HepG2 (cell line): ENCODE results near the gene NOBOX. TPM values are rescaled to one million over a fixed set of nuclear protein-coding genes. Genes with fewer than 3 reads are reported as not detected.
"Not testable (repeated sequence)": the region's sequence is repeated elsewhere in the genome, so short reads cannot be mapped to it uniquely, and the experiment has no call there.

Source experiments
- ATAC-seq: fragments of 200-7000 bp; cut with Tn5 transposase; 3 replicates; pipeline ENCODE4 v1.9.1; 2020; ENCODE audit warnings: mild to moderate bottlenecking, moderate library complexity
- BruUV-seq: library from RNA; stranded (reverse); fragments of 400-500 nt; replicated peaks from 2 replicates; lab custom pipeline; 2021; lab: Mats Ljungman, UMichigan
- CTCF ChIA-PET: fragments of 300-600 bp; formaldehyde crosslinking; extraction: SDS; loops from one replicate; lab custom pipeline; 2021; ENCODE audit warnings: low total read pairs, inconsistent platforms, low intra/inter-chr PET ratio; lab: Yijun Ruan, JAX
- POLR2A ChIA-PET: fragments of 350-600 bp; sonication (Branson Sonifier 250); formaldehyde crosslinking; loops from one replicate; lab custom pipeline; 2020; ENCODE audit warnings: antibody characterized with exemption, inconsistent platforms; lab: Yijun Ruan, JAX
- DNase-seq: peaks from one replicate; pipeline ENCODE4 v3.0.0-alpha.2; 2015; ENCODE audit warnings: low spot score
- FAIRE-seq: peaks from 3 replicates; lab custom pipeline; 2011; peaks lifted over from hg19 to GRCh38; lab: Jason Lieb, UNC
- H2AFZ ChIP-seq: one replicate; pipeline ENCODE4 v1.6.1; 2011; ENCODE audit warnings: low read length, inconsistent platforms
- H3K27ac ChIP-seq: fragments of 300-600 bp; 3 replicates; pipeline ENCODE4 v1.8.0; 2011; ENCODE audit warnings: mixed run types, mild to moderate bottlenecking, mixed read lengths, low read length, inconsistent platforms; ENCODE audit not compliant: insufficient read depth; ENCODE audit errors: extremely low read length
- H3K27me3 ChIP-seq, 2 experiments: fragments of 200-600 bp in 1 of 2; 2 replicates in 1 of 2; 3 replicates in 1 of 2; pipeline versions ENCODE4 v1.6.0 to v1.8.0; 2011; ENCODE audit warnings: low read length in 2 of 2, mild to moderate bottlenecking in 2 of 2, moderate library complexity in 2 of 2, inconsistent platforms in 1 of 2; ENCODE audit not compliant: insufficient read depth in 2 of 2, control insufficient read depth in 1 of 2
- H3K36me3 ChIP-seq, 2 experiments: fragments of 200-600 bp in 1 of 2; replicated peaks in 1 of 2; 2 replicates in 1 of 2; 3 replicates in 1 of 2; pipeline versions ENCODE4 v1.5.1 to v1.8.0; 2011; ENCODE audit warnings: low read length in 2 of 2, inconsistent platforms in 1 of 2; ENCODE audit not compliant: insufficient read depth in 2 of 2, control insufficient read depth in 1 of 2
- H3K4me1 ChIP-seq: 2 replicates; pipeline ENCODE4 v1.5.1; 2012; ENCODE audit warnings: low read length, inconsistent platforms; ENCODE audit not compliant: insufficient read depth
- H3K4me2 ChIP-seq: 2 replicates; pipeline ENCODE4 v1.6.0; 2011; ENCODE audit warnings: low read depth, low read length, inconsistent platforms
- H3K4me3 ChIP-seq, 3 experiments: fragments of 200-600 bp in 1 of 3; sonication (generic), shearing (Covaris generic) in 1 of 3; replicated peaks in 1 of 3; 2 replicates each; pipeline ENCODE4 v1.5.1; 2011 to 2016; ENCODE audit warnings: low read length in 3 of 3, inconsistent platforms in 2 of 3, low read depth in 2 of 3, mild to moderate bottlenecking in 2 of 3, control low read depth in 1 of 3, mixed read lengths in 1 of 3; ENCODE audit not compliant: insufficient read depth in 1 of 3
- H3K79me2 ChIP-seq: one replicate; pipeline ENCODE4 v1.6.1; 2011; ENCODE audit warnings: low read length, inconsistent platforms; ENCODE audit not compliant: insufficient read depth
- H3K9ac ChIP-seq: 2 replicates; pipeline ENCODE4 v1.6.0; 2011; ENCODE audit warnings: mild to moderate bottlenecking, low read depth, low read length, inconsistent platforms; ENCODE audit not compliant: insufficient read depth
- H3K9me3 ChIP-seq: 2 replicates; pipeline ENCODE4 v1.5.1; 2012; ENCODE audit warnings: mild to moderate bottlenecking, low read length
- H4K20me1 ChIP-seq: 2 replicates; pipeline ENCODE4 v1.6.0; 2011; ENCODE audit warnings: inconsistent platforms, mild to moderate bottlenecking, low read length, moderate library complexity; ENCODE audit not compliant: insufficient read depth
- RAD51 ChIP-seq: fragments of 450-650 bp; IDR thresholded peaks from 2 replicates; pipeline ENCODE4 v1.6.1; 2016; ENCODE audit warnings: borderline replicate concordance
- WGBS: methylation state at CpG from one replicate; pipeline ENCODE4 v1.1.6; 2017; ENCODE audit warnings: low lambda C conversion rate; 5-methylcytosine and 5-hydroxymethylcytosine counted together
- in situ Hi-C: cut with HindIII; loops from 2 replicates; pipeline ENCODE4 v1.10.0; 2017; ENCODE audit warnings: low pct_unique_long_range_greater_than_20kb; ENCODE audit not compliant: extremely low pct_ligation_motif_present
- intact Hi-C: fragments of 100-400 bp; cut with micrococcal nuclease; formaldehyde crosslinking; loops from one replicate; pipeline ENCODE4 v1.10.0; 2022; ENCODE audit not compliant: unreplicated experiment
- polyA plus RNA-seq, 8 experiments: library from polyadenylated mRNA; depleted of rRNA in 3 of 8; stranded (reverse) in 7 of 8; unstranded in 1 of 8; fragments of >200 nt; fragmentation: Illumina TruSeq in 4 of 8; extraction: Trizol in 4 of 8; gene quantifications; 2 replicates each; pipeline versions ENCODE4 v1.2.1 to v1.2.3, GENCODE V29; 2011 to 2016; ENCODE audit warnings: low read depth in 4 of 8, missing spikeins in 1 of 8, mixed read lengths in 1 of 8; ENCODE audit not compliant: insufficient read depth in 1 of 8
- total RNA-seq, 5 experiments: library from RNA; depleted of rRNA; stranded (reverse); fragments of >200 nt; fragmentation: Illumina TruSeq; extraction: Trizol; gene quantifications; 2 replicates each; pipeline ENCODE4 v1.2.3, GENCODE V29; 2016; ENCODE audit warnings: low read depth in 1 of 5
- TF ChIP-seq, protein P1 (sequence below): sonication (generic); formaldehyde crosslinking; IDR thresholded peaks from 2 replicates; pipeline ENCODE4 v1.8.1; 2022; ENCODE audit warnings: mild to moderate bottlenecking, missing genetic modification reagents

NOBOX gene
- total and polyA plus RNA-seq, 2 of the 13 experiments (the other 11 are each of a cell fraction or from before 2014, with no cell fraction given), result not detected

GRCh38 chr7:144428431-144428830 is 24.9 kb upstream of the NOBOX start:
- Histone ChIP-seq H3K79me2 (no peaks in the 10 kb centered on the region), H3K27ac (no peak overlapping the region), H3K9me3 (peaks cover 35% of the 10 kb centered on the region), H2AFZ (no peak overlapping the region), H4K20me1 (no peaks in the 10 kb centered on the region), H3K4me2 (no peak overlapping the region), H3K27me3 (no peaks in the 10 kb centered on the region), H3K4me1 (no peaks in the 10 kb centered on the region), H3K4me3 (no peak overlapping the region), H3K36me3 (no peaks in the 10 kb centered on the region), H3K9ac (no peak overlapping the region)
- POLR2A ChIA-PET, result no interaction called here
- no peak for ATAC-seq
- BruUV-seq, result no TSS peak
- WGBS, result 0% methylated on average over 2 of the region's 2 CpGs
- in situ Hi-C loops (no loop called here), intact Hi-C loops (no loop called here)
- DNase-seq, result no peak
- TF ChIP-seq, protein P1, sequence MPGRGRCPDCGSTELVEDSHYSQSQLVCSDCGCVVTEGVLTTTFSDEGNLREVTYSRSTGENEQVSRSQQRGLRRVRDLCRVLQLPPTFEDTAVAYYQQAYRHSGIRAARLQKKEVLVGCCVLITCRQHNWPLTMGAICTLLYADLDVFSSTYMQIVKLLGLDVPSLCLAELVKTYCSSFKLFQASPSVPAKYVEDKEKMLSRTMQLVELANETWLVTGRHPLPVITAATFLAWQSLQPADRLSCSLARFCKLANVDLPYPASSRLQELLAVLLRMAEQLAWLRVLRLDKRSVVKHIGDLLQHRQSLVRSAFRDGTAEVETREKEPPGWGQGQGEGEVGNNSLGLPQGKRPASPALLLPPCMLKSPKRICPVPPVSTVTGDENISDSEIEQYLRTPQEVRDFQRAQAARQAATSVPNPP (CRISPR knock-in tag), result no peak
- TF ChIP-seq RAD51, result peak; percentile 79
- CTCF ChIA-PET, result no interaction called here
- FAIRE-seq, result no peak

DNA sequence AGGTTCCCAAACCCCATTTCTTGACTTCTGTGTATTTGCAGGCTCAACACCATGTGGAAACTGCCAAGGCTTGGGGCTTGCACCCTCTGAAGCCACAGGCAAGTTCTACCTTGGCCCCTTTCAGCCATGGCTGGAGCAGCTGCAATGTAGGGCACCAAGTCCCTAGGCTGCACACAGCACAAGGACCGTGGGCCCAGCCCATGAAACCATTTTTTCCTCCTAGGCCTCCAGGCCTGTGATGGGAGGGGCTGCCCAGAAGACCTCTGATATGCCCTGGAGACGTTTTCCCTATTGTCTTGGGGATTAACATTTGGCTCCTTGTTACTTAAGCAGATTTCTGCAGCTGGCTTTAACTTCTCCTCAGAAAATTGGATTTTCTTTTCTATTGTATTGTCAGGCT is 24.0 kb upstream of the NOBOX start:
- H3K27ac ChIP-seq, H3K4me1 ChIP-seq, H3K79me2 ChIP-seq, CTCF ChIA-PET, H3K36me3 ChIP-seq, H3K27me3 ChIP-seq, H2AFZ ChIP-seq, H3K4me2 ChIP-seq, H4K20me1 ChIP-seq, DNase-seq, H3K9ac ChIP-seq, intact Hi-C loops, POLR2A ChIA-PET, ATAC-seq, in situ Hi-C loops, BruUV-seq, FAIRE-seq, H3K4me3 ChIP-seq: not testable (repeated sequence)
- peaks cover 35% of the 10 kb centered on the region for H3K9me3 ChIP-seq
- 4% methylated on average over 2 of the region's 2 CpGs for WGBS

GRCh38 chr7:144418931-144419330 is 15.4 kb upstream of the NOBOX start:
- POLR2A ChIA-PET, in situ Hi-C loops, H3K27ac ChIP-seq, intact Hi-C loops, H3K9me3 ChIP-seq, H3K4me1 ChIP-seq, H3K36me3 ChIP-seq, H3K79me2 ChIP-seq, H4K20me1 ChIP-seq, DNase-seq, ATAC-seq, BruUV-seq, H3K27me3 ChIP-seq, H2AFZ ChIP-seq, H3K4me3 ChIP-seq, H3K4me2 ChIP-seq, FAIRE-seq, H3K9ac ChIP-seq, CTCF ChIA-PET: not testable (repeated sequence)
- WGBS, result 7% methylated on average over 4 of the region's 4 CpGs
